Fibroblast of upper back skin (primary cell): Measurements from ENCODE around the gene SS18L1.
"Not testable (repeated sequence)": the region's sequence is repeated elsewhere in the genome, so short reads cannot be mapped to it uniquely, and the experiment has no call there.

Experiments used
- DNase-seq: peaks from one replicate; pipeline ENCODE4 v3.0.0-alpha.2; 2013

Gene SS18L1, protein sequence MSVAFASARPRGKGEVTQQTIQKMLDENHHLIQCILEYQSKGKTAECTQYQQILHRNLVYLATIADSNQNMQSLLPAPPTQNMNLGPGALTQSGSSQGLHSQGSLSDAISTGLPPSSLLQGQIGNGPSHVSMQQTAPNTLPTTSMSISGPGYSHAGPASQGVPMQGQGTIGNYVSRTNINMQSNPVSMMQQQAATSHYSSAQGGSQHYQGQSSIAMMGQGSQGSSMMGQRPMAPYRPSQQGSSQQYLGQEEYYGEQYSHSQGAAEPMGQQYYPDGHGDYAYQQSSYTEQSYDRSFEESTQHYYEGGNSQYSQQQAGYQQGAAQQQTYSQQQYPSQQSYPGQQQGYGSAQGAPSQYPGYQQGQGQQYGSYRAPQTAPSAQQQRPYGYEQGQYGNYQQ

DNA sequence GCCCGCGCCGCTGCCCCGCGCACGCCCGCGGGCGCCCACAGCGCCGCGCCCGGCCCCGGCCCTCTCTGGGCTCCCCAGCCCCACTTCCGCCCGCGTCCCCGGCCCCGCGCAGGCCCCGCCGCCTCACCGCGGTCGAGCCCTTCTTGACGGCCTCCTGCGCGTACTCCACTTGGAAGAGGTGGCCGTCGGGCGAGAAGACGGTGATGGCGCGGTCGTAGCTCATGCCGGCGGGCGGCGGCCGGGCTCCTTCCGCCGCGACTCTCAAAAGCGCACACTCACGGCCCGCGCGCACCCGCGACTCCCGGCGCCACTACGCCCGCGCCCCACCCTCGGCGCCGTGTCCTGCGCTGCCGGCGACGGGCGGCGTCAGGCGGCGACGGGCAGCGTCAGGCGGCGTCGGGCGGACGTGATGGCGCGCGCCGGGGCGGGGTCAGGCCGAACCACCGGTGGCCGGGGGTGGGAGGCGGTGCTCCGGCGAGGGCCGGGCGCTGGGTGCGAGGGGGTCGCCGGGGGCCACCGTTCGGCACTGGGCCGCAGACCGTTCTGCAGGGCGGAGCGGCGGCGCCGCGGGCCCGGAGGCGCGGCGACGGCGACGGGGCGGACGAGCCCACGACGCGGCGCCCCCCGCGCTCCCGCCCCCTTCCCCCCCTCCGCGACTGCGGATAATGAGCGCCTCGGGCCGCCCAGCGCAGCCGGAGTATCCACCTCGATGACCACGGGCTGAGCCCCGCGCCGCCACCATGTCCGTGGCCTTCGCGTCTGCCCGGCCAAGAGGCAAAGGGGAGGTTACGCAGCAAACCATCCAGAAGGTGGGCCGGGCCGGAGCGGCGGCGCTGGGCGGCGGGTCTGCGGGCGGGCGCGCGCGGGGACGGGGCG lies at the start of gene SS18L1, which contains the start of gene PSMA7:
Gene SS18L1, plus strand, starts transcription at position 689 of the 876 bp plus-strand sequence. Its CDS starts 52 bp downstream, at position 741.
Gene PSMA7, minus strand, starts transcription at position 314 of the 876 bp plus-strand sequence. Its CDS starts 91 bp downstream, at position 223.
- peak; percentile 84 for DNase-seq

DNA sequence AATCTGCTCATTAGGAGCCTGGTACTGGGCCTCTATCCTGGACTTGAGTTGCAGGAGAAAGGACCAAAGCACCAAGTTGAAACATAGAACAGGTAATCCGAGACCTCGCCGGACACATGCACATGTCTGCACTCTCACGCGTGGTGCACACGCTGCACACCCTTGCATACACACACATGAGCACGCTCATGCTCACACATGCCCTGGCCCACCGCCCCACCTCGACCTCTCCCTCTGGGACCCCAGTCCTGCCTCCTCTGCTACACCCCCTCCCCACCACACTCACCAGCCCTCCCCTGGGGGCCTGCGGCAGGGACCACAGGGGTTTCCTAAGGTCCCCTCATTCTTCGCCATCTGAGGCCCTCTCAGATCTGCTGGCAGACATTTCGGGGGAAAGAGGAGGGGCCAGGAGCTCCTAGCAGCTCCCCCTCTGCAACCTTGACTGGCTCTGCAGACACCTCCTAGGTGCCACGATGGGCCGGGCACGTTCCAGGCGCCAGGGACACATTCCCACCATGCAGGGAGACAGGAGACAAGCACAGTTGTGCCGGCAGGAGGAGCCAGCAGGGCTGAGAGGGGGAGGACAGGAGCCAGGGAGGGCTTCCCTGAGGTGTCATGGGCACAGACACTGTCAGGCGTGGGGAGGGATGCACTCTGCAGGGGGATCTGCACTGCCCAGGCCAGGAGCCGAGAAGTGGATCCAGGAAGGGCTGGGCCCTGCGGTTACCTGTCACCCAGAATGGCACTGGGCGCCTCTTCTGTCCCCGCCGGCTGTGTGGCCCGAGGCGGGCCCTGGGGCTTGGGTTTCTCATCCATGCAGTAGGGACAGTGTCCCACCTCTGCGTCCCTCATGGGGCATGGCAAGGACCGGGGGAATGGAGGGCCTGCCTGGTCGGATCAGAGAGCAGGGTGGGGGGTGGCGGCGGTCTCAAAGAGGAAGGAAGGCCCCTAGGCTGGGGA lies 46.9 kb upstream of the SS18L1 start:
- DNase-seq, result no peak

DNA sequence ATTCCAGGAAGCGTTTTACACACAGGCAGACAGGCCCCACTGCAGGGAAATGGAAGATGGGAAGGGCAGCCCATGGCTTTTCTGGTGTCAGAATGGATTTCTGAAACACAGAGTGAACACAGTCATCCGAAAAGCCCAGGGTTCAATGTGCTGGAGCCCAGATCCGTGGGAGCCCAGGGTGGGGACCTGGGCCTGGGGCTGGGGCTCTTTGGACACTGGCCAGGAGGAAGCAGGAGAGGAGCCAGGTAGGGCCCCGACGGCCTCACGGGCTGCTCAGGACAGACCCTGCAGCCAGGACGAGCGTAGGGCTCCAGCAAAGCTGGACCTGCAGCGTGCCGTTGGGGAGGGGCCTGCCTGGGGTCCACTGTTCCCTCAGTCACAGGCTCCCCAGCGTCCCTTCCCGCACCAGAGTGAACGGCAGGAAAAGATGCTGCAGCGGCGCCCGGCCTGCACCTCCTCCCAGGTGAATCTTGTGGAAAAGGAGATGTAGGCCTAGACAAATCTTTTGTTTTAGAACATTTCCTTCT lies 45.6 kb upstream of the SS18L1 start:
- DNase-seq, result no peak

DNA sequence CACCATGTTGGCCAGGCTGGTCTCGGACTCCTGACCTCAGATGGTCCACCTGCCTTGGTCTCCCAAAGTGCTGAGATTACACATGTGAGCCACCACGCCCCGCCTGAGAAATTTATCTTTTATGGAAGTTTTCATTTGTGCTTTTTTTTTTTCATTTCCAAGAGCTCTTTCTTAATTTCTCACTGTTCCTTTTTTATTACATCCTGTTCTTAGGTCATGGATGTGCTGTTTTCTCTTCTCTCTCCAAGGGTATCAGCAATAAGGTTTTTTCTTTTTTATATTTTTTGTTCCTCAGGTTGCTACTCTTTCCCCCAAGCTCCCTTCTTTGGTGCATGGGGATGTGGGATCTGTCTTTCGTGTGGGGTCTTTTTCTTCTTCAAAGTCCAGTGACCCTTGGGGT lies 42.5 kb upstream of the SS18L1 start:
- no peak for DNase-seq

DNA sequence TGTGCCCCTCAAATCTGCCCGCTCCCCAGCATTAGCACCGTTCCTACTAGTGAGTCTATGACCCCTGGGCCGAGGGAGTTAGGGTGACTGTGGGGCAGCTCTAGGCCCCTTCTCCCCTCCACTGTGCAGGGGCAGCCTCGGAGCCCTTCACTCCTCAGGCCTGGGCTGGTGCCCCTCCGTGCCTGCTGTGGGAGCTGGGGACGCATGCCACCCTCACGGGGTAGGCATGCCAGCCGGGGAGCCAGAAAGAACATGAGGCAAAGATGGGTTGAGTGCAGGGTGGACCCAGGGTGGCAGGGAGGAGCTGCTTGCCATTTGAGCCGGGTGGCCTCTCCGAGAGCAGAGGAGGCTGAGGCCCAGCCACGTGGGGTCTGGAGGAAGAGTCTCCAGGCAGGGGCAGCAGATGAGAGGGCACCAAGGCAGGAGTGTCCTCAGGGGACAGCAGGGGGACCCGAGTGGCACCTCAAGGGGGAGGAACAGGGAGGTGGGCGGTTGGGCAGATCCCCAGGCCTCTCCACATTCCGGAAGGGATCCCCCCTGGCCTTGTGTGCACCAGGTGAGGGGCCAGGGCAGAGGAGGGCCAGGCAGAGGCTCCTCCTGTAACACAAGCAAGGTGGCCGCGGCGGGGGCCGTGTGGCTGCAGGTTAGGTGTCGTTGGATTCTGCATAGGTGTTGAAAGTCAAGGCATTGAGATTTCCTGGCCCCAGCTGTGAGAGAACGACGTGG lies 39.9 kb upstream of the SS18L1 start:
- no peak for DNase-seq

DNA sequence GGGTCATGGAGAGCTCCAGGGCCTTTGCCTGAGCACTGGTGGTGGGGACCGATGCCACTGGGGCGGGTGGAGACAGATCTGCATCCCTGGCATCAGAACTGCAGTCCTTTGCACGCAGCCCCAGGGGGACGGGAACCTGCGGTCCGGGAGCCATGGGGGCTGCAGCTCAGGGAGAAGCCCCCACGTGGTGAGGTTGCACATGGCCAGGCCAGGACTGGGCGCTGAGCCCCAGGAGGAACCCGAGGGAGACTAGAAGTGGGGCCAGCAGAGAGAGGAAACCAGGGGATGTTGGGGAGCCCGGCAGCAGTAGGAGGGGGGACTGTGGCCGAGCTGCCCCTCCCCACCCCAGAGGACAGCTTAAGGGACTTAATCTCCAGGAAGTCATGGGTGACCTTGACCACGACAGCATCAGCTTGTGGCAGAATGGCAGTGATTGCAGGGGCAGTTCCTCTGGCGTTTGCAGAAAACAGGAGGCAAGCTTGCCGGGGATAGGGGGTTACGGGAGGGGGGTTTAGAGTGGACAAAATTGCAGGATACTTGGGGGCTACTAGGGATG lies 39.3 kb upstream of the SS18L1 start:
- no peak for DNase-seq

DNA sequence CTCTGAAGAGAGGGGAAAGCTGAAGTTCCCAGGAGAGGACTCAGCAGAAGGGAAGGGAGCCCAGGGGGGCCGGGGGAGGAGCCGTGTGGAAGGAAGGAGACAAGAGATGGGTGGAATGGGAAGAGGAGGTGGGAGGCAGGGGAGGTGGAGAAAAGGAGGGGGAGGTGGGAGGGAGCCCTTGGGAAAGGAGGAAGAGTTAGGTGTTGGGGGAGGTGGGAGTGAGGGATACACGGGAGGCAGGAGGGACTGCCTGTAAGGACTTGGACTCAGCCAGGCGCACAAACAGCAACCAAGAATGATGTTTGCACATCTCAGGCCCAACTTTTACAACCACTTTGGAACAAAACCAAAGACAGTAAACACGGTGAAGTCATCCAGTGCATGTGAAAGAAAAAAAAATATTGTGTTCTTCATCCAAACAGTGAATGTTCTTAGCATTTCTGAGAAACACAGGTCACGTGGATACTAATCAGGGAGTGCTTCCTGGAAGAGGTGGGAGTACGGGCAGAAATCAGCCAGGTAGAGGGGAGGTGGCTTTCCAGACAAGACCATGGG lies 38.7 kb upstream of the SS18L1 start:
- DNase-seq, result no peak

DNA sequence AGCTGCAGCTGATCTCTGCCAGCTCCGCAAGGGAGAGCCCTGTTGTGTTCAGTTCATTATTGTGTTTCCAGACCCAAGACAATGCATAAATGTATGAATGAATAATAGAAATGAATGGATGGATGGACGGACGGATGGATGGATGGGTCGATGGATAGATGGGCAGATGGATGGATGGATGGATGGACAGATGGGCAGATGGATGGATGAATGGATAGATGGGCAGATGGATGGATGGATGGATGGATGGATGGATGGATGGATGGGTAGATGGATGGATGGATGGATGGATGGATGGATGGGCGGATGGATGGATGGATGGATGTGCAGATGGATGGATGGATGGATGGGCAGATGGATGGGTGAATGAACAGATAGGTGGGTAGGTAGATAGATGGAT lies 38.0 kb upstream of the SS18L1 start:
- no peak for DNase-seq

DNA sequence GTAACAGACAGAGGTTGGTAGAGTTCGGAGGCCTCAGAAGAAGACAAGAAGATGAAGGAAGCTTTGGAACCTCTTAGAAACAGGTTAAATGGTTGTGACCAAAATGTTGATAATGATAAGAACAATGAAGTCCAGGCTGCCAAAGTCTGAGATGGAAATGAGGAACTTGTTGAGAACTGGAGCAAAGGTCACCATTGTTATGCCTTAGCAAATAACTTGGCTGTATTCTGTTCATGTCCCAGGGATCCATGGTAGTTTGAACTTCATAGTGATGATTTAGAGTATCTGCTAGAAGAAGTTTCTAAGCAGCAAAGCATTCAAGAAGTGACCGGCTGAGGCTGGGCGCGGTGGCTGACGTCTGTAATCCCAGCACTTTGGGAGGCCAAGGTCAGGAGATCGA lies 32.4 kb upstream of the SS18L1 start:
- no peak for DNase-seq

DNA sequence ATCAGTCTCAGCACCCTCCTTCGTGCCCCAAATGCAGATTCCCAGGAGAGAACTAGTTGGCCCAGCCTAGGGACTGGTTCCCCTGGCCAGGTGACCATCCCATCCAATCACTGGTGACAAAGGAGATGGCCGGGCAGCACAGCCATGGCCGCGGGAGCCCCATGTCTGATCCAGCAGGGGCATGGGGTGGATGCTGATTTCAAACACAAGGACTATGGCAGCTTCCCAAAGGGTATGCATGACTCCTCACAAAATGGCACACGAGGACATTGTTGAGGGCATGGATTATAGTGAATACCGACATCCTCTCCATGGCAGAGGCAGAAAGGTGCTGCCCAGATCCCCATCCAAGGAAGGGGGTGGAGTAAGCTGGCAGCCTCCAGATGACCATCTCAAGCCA lies 31.2 kb upstream of the SS18L1 start:
- DNase-seq, result no peak

DNA sequence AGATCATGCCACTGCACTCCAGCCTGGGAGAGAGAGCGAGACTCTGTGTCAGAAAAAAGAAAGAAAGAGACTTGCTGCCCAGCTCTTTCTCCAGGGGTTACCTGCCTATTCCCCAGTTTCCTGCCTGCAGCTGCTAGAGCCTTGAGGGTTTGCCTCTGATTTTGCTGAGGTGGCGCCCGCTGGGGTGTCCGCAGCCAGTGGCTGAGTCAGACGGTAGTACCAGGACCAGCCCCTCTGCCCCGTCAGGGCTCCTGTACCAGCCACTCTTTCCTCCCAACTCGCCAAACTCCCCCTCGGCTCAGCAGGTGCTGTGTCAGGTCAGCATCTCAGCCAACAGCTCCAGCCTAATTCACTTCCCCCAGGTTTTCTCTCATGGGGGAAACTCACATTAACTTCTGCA lies 28.7 kb upstream of the SS18L1 start:
- DNase-seq, result no peak

DNA sequence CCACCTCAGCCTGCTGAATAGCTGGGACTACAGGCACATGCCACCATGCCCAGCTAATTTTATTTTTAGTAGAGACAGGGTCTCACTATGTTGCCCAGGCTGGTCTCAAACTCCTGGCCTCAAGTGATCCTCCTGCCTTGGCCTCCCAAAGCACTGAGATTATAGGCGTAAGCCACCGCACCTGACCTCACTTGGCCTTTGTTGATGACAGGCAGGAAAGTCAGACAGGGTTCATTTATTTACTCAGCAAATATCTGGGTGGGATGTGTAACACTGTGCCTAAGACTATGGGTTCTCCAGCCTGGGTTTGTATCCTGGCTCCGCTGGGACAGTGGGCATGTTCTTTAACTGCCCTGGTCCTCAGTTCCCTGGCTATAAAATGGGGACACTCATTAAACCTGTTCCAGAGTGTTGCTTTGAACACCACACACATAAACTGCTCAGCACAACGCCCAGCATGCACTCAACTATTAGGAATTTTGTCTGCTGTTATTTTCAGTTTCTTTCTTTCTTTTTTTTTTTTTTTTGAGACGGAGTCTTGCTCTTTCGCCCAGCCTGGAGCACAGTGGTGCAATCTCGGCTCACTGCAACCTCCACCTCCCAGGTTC lies 27.7 kb upstream of the SS18L1 start:
- DNase-seq, result not testable (repeated sequence)

DNA sequence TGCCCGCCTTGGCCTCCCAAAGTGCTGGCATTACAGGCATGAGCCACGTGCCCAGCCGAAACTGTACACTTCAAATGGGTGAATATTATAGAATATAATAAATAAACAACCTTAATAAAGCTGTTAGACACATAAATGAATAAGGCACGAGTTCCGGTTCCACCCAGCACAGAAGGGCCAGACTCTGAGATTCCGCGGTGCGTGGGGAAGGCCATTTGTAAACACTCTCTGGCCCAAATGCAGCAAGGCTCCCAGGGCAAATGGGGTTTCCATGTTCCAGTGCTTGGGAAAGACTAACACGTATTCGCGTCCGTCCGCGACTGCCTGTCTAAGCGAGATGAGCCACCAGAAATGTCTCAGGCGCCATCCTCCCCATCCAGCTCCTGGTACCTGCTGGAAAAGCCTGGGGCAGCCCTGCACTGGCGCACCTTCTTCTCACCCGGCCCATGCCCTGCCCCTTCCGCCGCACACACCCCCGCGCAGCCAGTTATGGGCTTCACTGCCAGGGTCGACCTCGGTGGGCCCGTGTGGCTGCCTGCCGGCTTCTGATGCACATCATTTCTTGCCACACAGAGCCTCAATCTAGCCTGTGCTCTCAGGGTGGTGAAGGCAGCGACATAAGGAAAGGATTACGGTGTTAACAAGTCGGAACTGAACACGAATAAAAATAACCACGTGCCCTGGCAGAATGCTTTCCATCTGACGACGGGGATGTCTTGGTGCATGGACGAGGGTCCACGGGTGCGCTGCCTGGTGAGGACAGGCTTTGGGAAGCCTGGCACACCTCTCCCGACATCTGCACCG lies 26.8 kb upstream of the SS18L1 start:
- no peak for DNase-seq

DNA sequence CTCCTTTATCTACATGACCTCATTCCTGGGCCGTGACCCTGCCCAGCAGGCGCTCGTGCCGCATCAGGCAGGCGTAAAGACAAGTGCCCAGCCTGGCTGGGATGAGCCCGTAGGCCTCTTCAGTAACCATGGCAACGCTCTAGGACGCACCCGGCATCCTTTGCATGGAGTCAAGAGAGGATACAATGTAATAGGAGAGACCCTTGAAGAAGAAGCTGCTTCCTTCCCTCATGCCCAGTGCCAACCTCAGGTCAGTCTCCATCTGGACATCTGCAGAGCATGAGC lies 26.3 kb upstream of the SS18L1 start:
- no peak for DNase-seq

DNA sequence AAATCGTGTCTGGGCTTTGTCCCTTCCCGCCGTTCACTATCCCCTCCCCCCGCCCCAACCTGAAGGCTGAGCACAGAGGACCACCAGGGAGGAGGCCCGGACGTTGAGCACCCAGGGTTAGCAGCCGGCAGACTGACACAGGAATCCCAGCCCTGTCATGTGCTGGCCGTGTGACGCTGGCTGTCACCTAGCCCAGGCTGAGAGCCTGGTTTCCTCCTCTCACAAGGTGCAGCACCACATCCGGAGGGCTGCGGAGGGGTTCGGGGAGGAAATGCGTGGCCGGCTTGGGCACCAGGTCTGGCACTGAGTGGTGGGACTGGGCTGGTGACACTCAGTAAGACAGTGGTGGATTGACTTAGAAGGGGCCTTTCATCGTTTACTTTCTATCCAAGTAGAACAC lies 25.9 kb upstream of the SS18L1 start:
- no peak for DNase-seq

DNA sequence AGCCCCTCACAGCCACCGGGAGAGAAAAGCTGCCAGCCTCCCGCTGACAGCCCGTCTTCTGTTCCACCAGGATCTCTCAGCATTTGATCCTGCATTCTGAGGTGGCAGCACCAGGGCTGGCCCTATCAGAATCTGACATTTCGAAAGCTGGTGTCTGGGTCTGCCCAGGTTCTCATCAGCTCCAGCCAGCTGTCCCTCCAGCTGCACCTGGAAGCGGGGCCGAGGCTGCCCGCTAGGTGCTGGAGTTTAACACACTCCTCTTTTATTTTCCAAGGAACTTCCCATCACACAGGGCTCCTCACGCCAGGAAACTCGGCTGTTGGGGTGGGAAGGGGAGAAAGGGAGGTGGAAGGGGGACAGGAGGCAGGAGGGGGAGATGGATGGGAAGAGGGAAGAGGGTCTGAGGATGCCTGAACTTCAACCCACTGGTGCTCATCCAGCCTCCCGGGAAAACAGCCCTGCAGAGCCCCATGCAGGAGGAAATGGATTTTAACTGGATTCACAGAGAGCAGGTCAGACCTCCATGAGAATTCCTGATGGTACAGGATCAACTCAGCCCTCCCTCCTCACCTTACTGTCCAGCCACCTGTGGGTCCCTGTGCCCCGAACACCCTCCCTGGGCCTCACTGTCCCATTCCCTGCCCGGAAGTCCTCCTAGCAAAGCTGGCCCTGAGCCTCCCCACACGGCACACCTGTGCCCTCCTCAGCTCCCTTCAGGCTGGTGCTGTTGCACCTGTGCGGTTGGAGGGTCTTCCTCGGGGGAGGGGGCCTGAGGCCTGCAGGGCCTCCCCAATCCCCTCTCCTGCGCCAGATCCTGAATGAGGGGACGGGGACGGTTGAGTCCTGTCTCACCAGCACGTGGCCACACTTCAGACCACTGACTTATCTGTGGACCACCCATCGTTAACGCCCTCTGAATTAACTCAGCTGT lies 25.2 kb upstream of the SS18L1 start:
- no peak for DNase-seq

DNA sequence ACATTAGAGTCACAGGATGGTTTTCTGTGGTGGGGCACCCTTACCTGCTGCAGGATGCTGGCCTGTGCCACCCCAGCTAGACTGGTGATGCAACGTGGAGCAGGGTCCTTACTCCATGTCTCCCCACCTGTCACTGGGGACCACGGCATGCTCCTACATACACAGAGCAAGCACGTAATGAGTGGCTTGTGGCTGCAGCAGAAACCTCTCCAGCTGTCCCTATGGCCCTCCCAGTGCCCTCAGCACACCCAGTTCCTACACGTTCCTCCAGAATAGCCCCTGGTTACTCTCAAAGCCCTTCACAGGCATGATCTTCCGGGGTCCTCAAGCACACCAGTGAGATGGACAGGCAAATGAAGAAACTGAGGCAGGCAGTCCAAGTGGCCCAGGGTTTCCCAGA lies 24.5 kb upstream of the SS18L1 start:
- no peak for DNase-seq

DNA sequence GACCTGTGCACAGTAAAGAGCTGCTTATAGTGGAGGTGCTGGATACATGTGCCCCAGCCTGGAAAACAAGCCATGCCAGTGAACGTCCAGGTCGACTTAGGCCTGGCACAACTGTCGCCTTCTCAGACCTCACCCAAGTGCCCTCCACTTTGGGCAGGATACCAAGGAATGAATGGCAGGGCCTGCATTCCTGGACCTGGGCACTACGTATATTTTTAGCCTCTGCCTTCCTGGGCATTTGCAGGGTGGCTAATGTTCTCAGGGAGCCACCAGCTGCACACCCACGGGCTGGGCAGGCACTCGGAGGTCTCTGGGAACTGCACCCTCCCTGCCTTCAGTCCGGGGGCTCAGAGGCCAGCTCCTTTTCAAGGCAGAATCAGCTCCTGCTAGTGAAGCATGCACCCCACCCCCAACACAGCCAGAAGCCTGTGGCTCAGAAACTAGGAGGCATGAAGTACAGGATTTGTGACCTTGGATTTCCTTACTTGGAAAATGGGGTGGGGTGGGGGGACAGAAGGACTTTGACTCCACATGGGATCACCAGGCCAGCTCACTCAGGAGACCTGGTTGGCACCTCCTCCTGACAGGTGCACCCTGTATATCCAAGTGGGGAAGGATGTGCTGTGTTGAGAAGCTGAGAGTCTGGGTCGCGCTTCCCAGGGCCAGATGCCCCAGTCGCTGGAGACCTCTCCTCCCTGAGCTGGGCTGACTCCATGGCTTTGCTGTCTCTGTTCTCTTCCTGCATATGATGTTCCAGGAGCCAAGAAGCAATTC lies 23.8 kb upstream of the SS18L1 start:
- DNase-seq, result no peak
